ENCODE results near the gene C14orf93.

The C14orf93 gene

DNA sequence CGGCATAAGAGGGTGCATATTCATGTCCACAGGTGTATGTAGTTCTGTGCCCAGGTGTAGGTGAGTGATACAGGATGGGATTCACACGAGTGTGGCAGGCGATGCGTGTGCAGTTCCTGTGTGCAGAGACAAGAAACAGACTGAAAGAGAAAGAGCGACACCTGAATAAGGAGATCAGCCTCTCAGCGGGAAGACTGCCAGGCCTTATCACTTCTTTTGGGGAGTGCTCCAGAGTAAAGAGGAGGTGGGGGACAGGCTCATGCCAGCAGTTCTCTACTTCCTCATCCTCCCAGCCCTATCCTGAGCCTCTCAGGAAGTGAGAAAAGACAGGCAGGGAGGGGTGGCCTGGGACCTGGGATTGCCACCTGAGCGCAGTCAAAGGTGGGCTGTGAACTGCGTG is 34.9 kb upstream of the C14orf93 start:
- no peak for DNase-seq

GRCh38 chr14:23043754-23044153 is 33.8 kb upstream of the C14orf93 start:
- DNase-seq = no peak

DNA sequence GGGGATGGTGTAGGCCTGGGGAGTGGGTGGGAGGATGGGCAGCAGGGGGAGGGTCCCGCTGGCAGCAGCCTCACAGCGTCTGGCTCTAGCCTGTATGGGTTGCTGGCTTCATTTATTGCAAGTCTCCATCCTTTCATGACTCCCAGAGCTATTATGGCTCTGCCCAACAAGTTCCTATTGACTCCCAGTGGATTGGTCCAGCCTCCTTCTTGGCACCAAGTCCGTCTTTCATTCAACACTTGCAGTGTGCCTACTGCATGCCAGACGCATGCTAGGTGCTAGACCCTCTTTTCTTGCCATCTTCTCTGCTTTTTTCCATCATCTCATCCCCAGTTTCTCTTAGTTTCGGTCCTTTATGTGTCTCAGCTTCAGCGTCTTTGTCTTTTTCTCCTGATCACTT is 33.2 kb upstream of the C14orf93 start:
- no peak for DNase-seq

DNA sequence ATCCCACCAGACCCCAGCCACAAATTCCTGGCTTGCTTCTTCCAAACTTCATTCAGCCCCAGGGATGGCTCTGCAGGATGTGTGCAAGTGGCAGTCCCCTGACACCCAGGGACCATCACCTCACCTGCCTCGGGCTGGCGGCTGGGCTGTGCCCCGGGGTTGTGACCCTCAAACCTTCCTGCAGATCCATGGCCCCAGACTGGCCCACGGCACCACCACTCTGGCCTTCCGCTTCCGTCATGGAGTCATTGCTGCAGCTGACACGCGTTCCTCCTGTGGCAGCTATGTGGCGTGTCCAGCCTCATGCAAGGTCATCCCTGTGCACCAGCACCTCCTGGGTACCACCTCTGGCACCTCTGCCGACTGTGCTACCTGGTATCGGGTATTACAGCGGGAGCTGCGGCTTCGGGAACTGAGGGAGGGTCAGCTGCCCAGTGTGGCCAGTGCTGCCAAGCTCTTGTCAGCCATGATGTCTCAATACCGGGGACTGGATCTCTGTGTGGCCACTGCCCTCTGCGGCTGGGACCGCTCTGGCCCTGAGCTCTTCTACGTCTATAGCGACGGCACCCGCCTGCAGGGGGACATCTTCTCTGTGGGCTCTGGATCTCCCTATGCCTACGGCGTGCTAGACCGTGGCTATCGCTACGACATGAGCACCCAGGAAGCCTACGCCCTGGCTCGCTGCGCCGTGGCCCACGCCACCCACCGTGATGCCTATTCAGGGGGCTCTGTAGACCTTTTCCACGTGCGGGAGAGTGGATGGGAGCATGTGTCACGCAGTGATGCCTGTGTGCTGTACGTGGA is 32.4 kb upstream of the C14orf93 start, which contains the start of gene PSMB11:
TSS of gene PSMB11 (plus strand) at position 51 of the 804 bp plus-strand sequence. CDS start at position 65, 14 bp downstream.
- no peak for DNase-seq

DNA sequence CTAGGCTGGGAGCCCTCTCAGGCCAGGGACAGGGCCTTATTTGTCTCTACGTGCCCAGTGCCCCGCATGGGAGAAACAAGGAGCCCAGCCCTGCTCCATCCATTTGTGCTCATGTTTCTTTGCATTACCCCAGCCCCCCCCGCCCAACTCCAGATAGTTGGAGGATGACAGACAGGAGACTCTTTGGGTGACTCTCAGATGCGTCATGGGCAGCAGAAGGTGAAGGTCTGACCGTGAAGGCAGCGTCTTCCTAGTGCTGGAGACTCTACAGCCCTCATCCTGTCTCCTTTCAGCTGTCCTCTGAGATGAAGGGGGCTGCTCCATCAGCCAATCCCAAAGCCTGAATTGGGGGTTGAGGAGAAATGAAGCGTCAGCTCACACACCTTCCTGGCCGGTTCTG is 31.8 kb upstream of the C14orf93 start:
- DNase-seq = no peak

- no peak for DNase-seq
Measured at GRCh38 chr14:23040100-23040499, 30.2 kb upstream of the C14orf93 start.

DNA sequence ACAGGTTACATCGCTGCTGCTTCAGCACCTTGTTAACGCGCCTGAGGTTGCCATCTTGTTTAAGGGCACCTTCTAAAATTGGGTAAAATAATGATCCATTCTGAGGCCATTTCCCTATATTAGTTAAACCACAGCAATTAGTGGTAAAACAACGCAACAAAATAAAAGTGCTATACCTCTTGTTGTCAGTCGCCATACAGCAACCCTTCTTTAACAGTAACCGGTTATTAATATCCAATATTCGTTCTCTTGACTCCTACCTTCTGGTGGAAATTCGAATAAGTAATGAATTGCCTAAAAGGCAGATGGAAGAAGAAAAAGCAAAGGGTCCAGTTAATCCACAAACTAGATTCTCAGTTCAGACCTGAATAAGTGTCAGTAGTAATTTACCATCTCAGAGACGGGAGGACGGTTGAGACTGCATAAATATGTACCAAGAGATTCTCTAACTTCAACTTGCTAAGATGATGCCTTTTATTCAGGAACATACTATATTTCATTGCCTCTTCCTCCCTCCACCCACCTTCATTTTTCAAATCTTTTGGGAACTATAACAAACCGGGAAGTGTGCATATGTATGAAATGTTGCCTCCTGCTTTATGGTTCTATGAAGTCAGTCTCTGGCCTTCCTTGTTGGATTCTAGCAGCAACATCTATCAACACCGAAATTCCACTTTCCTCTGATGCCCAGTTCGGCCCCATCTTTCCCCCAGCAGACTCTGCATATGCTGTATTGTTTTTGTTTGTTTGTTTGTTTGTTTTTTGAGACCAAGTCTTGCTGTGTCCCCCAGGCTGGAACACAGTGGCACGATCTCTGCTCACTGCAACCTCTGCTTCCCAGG is 25.6 kb upstream of the C14orf93 start:
- DNase-seq = peak in 1 of 2 donors; percentile 15

DNA sequence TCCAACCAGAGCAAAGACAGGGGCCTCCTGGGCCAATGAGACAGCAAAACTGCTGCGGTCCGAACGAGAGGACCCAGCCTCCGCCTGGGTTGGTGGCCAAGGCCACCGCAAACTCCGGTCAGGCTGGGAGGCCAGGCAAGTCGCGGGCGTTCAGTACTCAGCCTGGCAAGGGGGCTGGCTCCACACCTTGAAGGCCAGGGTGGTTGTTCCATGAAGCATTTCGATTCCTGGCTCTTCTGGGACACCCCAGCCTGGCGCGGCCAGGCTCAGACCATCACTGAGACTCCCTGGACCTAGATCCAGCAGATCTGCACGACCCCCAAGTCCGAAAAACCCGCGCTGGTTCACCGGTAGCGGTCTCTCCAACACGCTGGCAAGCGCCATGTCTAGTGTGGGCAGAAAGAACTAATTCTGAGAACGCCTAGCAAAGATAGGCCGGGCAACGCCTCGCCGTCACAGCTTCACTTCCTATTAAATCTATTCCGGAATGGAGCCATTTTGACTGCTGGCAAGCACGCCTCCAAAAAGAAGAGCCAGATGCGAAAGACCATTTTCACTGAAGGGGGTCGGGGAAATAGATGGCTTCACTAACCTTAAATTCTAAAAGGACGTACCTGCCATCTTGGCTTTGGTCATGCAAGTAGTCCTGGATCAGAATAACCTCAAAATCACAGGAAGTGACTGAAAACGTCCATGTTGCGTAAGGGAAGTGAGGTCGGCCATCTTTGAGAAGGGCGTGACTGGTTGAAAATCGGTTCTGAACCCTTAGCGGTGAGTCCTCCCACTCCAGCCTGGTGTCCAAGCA is 24.8 kb upstream of the C14orf93 start, which contains the start of gene PSMB5:
TSS of gene PSMB5 (minus strand) at position 403 of the 805 bp plus-strand sequence. CDS start at position 384, 19 bp downstream.
- peak; percentile 92 to 94 for DNase-seq

GRCh38 chr14:23033801-23034497 is 24.0 kb upstream of the C14orf93 start:
- peak in 1 of 2 donors; percentile 15 for DNase-seq

DNA sequence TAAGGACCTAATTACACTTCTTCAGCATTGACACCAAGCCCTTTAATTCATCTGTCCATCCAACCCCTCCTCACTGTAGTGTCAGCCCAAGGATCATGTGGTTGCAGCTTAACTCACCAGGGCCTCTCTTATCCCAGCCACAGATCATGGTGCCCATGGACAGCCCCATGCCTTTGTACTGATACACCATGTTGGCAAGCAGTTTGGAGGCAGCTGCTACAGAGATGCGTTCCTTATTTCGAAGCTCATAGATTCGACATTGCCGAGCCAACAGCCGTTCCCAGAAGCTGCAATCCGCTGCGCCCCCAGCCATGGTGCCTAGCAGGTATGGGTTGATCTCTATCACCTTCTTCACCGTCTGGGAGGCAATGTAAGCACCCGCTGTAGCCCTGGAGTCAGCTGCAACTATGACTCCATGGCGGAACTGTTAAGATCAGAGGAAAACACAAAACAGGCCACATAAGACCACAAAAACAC is 23.3 kb upstream of the C14orf93 start:
- no peak for DNase-seq

- no peak for DNase-seq
Measured at GRCh38 chr14:23030936-23031335, 21.0 kb upstream of the C14orf93 start.

- no peak for DNase-seq
Measured at GRCh38 chr14:23028799-23029198, 18.9 kb upstream of the C14orf93 start.

DNA sequence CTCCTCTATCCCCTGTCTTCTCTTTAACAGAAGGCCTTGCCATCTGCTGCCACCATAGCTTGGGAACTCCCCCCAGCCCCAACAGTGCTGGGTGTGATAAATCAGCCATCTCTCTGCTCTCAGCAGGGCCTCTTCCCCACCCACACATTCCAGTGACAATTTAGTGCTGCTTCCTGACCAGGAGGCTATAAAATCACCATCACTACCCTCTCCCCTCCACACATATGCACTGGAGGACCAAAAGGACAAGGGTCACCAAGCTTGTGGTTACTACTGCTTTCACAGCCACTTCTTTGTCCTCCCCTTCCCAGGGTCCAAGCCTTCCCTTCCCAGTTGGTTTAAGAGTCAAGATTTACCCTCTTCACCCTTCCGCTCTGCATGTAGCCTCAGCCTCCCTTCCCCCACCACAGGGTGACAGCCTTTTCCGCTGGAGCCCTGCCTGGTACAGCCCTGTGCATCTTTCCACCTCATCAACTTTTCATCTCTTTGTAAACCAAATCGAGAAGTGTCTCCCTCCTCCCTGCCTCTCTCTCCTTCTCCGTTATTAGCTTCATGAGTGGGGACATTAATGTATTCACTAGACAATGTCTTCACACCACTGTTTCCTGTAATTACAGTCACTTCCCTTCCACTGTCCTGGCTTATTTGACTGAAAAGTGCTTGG is 15.3 kb upstream of the C14orf93 start:
- DNase-seq = no peak

GRCh38 chr14:23024612-23025075 is 14.7 kb upstream of the C14orf93 start:
- DNase-seq = no peak

GRCh38 chr14:23023795-23024152 is 13.8 kb upstream of the C14orf93 start:
- DNase-seq = no peak

GRCh38 chr14:23023022-23023794 is 13.3 kb upstream of the C14orf93 start:
- DNase-seq = no peak

GRCh38 chr14:23021889-23022442 is 12.0 kb upstream of the C14orf93 start:
- DNase-seq = no peak

GRCh38 chr14:23021434-23021833 is 11.5 kb upstream of the C14orf93 start:
- no peak for DNase-seq

DNA sequence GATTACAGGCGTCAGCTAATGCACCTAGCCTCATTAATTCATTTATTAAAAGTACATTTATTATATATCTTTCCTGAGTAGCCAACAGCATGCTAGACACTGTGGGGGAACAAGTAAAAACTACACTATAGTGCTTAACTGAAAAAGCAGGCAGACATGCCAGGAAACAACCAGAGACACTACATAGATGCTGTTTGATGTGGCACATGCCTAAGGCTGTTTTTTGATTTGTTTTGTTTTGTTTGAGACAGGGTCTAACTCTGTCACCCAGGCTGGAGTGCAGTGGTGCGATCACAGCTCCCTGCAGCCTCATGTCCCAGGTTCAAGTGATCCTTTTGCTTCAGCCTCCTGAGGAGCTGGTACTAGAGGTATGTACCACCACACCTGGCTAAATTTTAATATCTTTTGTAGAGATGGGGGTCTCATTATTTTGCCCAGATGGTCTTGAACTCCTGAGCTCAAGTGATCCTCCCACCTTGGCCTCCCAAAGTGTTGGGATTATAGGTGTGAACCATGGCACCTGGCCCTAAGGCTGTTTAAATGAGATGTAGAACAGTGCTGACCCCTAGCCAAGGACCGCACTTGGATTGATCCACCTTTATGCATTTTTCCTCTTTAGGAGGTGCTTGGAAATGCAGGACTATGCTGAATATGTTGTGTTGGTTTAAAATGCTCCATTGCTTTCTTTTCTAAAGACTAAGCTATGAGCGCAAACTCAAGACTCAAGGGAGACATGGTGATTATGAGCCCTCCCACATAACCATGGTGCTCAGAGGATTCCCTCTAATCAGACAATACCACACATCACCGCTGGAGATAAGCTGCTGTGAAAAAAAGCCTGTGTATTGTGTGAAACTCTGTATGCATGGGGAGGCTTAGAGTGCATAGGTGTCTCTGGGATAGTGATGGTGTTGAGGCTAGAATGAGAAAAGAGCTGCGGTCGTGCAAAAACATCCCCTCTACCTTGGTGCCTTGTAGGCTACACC is 10.5 kb upstream of the C14orf93 start:
- DNase-seq = no peak
